ENCODE results near the gene SLC4A5. TPM values are rescaled to one million over a fixed set of nuclear protein-coding genes. Genes with fewer than 3 reads are reported as not detected.

SLC4A5 gene
- total and polyA plus RNA-seq, 10 donors, result 0.45 to 9.7 (median 3.1) TPM

- Histone ChIP-seq H3K4me1 (no peaks in the 10 kb centered on the region), H3K27ac (no peak overlapping the region), H3K9me3 (no peaks in the 10 kb centered on the region), H3K4me3 (no peak overlapping the region), H3K36me3 (peaks cover 0 to 43% (median 0%) of the 10 kb centered on the region in 6 donors), H3K27me3 (replicated peaks in 1 of 7) (no peaks in the 10 kb centered on the region)
- no peak for DNase-seq
- 78 to 92% (median 86%) methylated on average over 1 of the region's 1 CpG for WGBS, 5 donors
- TF ChIP-seq POLR2AphosphoS5 (IDR thresholded peaks at IDR 0.05) (no peak), CTCF (IDR thresholded peaks at IDR 0.05 in 8 of 11, conservative IDR thresholded peaks at IDR 0.05 in 3 of 11) (no peak), POLR2A (IDR thresholded peaks at IDR 0.05) (no peak)
- intact Hi-C loops (cut with DNase I; ENCODE audit: low total_unique reads), result no loop called here
Observed at GRCh38 chr2:74327627-74328026, 15.6 kb downstream of the SLC4A5 start.

- 73 to 93% (median 88%) methylated on average over 5 of the region's 5 CpGs for WGBS, 5 donors
- Histone ChIP-seq H3K9me3 (no peaks in the 10 kb centered on the region), H3K4me1 (no peaks in the 10 kb centered on the region), H3K27ac (no peak overlapping the region), H3K27me3 (replicated peaks in 1 of 7) (no peaks in the 10 kb centered on the region), H3K36me3 (peaks cover 0 to 39% (median 0%) of the 10 kb centered on the region in 6 donors), H3K4me3 (no peak overlapping the region)
- DNase-seq, result no peak
- intact Hi-C loops (cut with DNase I; ENCODE audit: low total_unique reads), result no loop called here
- TF ChIP-seq POLR2AphosphoS5 (IDR thresholded peaks at IDR 0.05), result no peak
- no peak for TF ChIP-seq POLR2A (IDR thresholded peaks at IDR 0.05)
Observed at GRCh38 chr2:74327199-74327598, 16.0 kb downstream of the SLC4A5 start.

GRCh38 chr2:74325815-74326214 lies 17.4 kb downstream of the SLC4A5 start:
- Histone ChIP-seq H3K9me3 (no peaks in the 10 kb centered on the region), H3K36me3 (peaks cover 0 to 33% (median 0%) of the 10 kb centered on the region in 6 donors), H3K27me3 (replicated peaks in 1 of 7) (no peaks in the 10 kb centered on the region), H3K4me1 (no peaks in the 10 kb centered on the region), H3K27ac (no peak overlapping the region), H3K4me3 (no peak overlapping the region)
- 75 to 88% (median 87%) methylated on average over 2 of the region's 2 CpGs for WGBS, 5 donors
- intact Hi-C loops (cut with DNase I; ENCODE audit: low total_unique reads), result no loop called here
- DNase-seq, result no peak
- TF ChIP-seq CTCF (IDR thresholded peaks at IDR 0.05 in 8 of 11, conservative IDR thresholded peaks at IDR 0.05 in 3 of 11), result no peak
- no peak for TF ChIP-seq POLR2AphosphoS5 (IDR thresholded peaks at IDR 0.05)
- no peak for TF ChIP-seq POLR2A (IDR thresholded peaks at IDR 0.05)

GRCh38 chr2:74321737-74322136 lies 21.5 kb downstream of the SLC4A5 start:
- H3K27me3 ChIP-seq (replicated peaks in 1 of 7), result no peaks in the 10 kb centered on the region

More at GRCh38 chr2:74321737-74322136, 21.5 kb downstream of the SLC4A5 start:
- Histone ChIP-seq H3K4me3 (no peak overlapping the region), H3K36me3 (peaks cover 0 to 15% (median 0%) of the 10 kb centered on the region in 6 donors), H3K27ac (no peak overlapping the region), H3K9me3 (no peaks in the 10 kb centered on the region), H3K4me1 (no peaks in the 10 kb centered on the region)
- 92 to 100% (median 95%) methylated on average over 2 of the region's 2 CpGs for WGBS, 5 donors
- intact Hi-C loops (cut with DNase I; ENCODE audit: low total_unique reads), result no loop called here
- TF ChIP-seq POLR2A (IDR thresholded peaks at IDR 0.05), result no peak
- TF ChIP-seq CTCF (IDR thresholded peaks at IDR 0.05 in 8 of 11, conservative IDR thresholded peaks at IDR 0.05 in 3 of 11), result no peak
- no peak for TF ChIP-seq POLR2AphosphoS5 (IDR thresholded peaks at IDR 0.05)
- no peak for DNase-seq
